ENCODE data around the gene CROCC2. TPM values are rescaled to one million over a fixed set of nuclear protein-coding genes. Genes with fewer than 3 reads are reported as not detected.

The CROCC2 gene
- total and polyA plus RNA-seq, 2 of the 13 experiments (the other 11 are each of a cell fraction or from before 2014, with no cell fraction given), result not detected

GRCh38 chr2:241030883-241031282, 124.7 kb downstream of the CROCC2 start (continued):
- TF ChIP-seq ZBTB43 (CRISPR knock-in tag; conservative IDR thresholded peaks at IDR 0.05) (no peak), MIER2 (CRISPR knock-in tag; IDR thresholded peaks at IDR 0.05) (no peak), ZNF660 (CRISPR knock-in tag; IDR thresholded peaks at IDR 0.05; ENCODE audit: borderline replicate concordance, low read depth) (no peak), REPIN1 (CRISPR knock-in tag; IDR thresholded peaks at IDR 0.05; ENCODE audit: borderline replicate concordance, low read depth) (no peak), ZNF136 (CRISPR knock-in tag; IDR thresholded peaks at IDR 0.05; ENCODE audit: low read depth) (no peak), ZNF326 (CRISPR knock-in tag; IDR thresholded peaks at IDR 0.05; ENCODE audit: borderline replicate concordance) (no peak), NKX3-1 (CRISPR knock-in tag; IDR thresholded peaks at IDR 0.05) (no peak), IRX3 (CRISPR knock-in tag; IDR thresholded peaks at IDR 0.05; ENCODE audit: borderline replicate concordance, low read depth) (no peak), UBTF (CRISPR knock-in tag; IDR thresholded peaks at IDR 0.05) (no peak)

Data from HepG2 (cell line).